SU-DHL-6 (cell line): Measurements from ENCODE around the gene CYP4V2.

Source experiments
- H2AFZ ChIP-seq: fragments of 200-600 bp; sonication (generic); 2 replicates; pipeline ENCODE4 v1.6.1; 2014; ENCODE audit warnings: low read depth, mild to moderate bottlenecking, moderate library complexity, mixed read lengths, antibody characterized with exemption, low read length; ENCODE audit not compliant: severe bottlenecking
- H3F3A ChIP-seq: fragments of 200-600 bp; shearing (Covaris generic); 2 replicates; pipeline ENCODE4 v1.6.0; 2016; ENCODE audit warnings: antibody characterized with exemption, mild to moderate bottlenecking; ENCODE audit not compliant: insufficient read depth
- H3K27ac ChIP-seq: fragments of 200-600 bp; sonication (generic); 2 replicates; pipeline ENCODE4 v1.5.1; 2016; ENCODE audit warnings: low read depth, mild to moderate bottlenecking, low read length, moderate library complexity, mixed read lengths
- H3K27me3 ChIP-seq: fragments of 200-600 bp; sonication (generic), shearing (Covaris generic); 2 replicates; pipeline ENCODE4 v1.6.0; 2014; ENCODE audit warnings: mild to moderate bottlenecking, low read length
- H3K36me3 ChIP-seq: fragments of 200-600 bp; sonication (generic); 2 replicates; pipeline ENCODE4 v1.6.1; 2014; ENCODE audit warnings: mild to moderate bottlenecking, low read length, mixed read lengths
- H3K4me2 ChIP-seq: fragments of 300-600, 200-600 bp; shearing (Covaris generic), sonication (generic); 2 replicates; pipeline ENCODE4 v1.6.0; 2014; ENCODE audit warnings: low read length, low read depth, mild to moderate bottlenecking; ENCODE audit not compliant: poor library complexity, severe bottlenecking
- H3K4me3 ChIP-seq: fragments of 200-600 bp; sonication (generic); 2 replicates; pipeline ENCODE4 v1.5.1; 2014; ENCODE audit warnings: antibody characterized with exemption, low read length, mild to moderate bottlenecking, mixed read lengths; ENCODE audit not compliant: insufficient read depth, poor library complexity, severe bottlenecking
- H3K79me2 ChIP-seq: fragments of 200-600 bp; sonication (generic); 2 replicates; pipeline ENCODE4 v1.6.1; 2014; ENCODE audit warnings: mild to moderate bottlenecking, low read length, moderate library complexity; ENCODE audit not compliant: insufficient read depth
- H3K9ac ChIP-seq: fragments of 200-600 bp; sonication (generic); 2 replicates; pipeline ENCODE4 v1.7.0; 2014; ENCODE audit warnings: mild to moderate bottlenecking, low read length
- H3K9me2 ChIP-seq: fragments of 200-600 bp; sonication (generic); replicated peaks from 2 replicates; pipeline ENCODE4 v1.6.1; 2014; ENCODE audit warnings: low read length; ENCODE audit not compliant: insufficient read depth
- H3K9me3 ChIP-seq: fragments of 200-600 bp; sonication (generic); 2 replicates; pipeline ENCODE4 v1.6.1; 2014; ENCODE audit warnings: low read length, mixed read lengths; ENCODE audit not compliant: insufficient read depth
- H4K20me1 ChIP-seq: fragments of 200-600 bp; sonication (generic); 2 replicates; pipeline ENCODE4 v1.6.1; 2014; ENCODE audit warnings: low read depth, mild to moderate bottlenecking, antibody characterized with exemption, low read length, moderate library complexity, mixed read lengths
- CTCF ChIP-seq: fragments of 200-600 bp; sonication (generic); IDR thresholded peaks from one replicate; pipeline ENCODE4 v1.5.1; 2017; ENCODE audit warnings: antibody characterized with exemption, mild to moderate bottlenecking, low read length, moderate library complexity; ENCODE audit not compliant: insufficient read depth, poor library complexity, severe bottlenecking
- EZH2phosphoT487 ChIP-seq: fragments of 200-600 bp; sonication (generic), shearing (Covaris generic); conservative IDR thresholded peaks from 2 replicates; pipeline ENCODE4 v1.6.1; 2018; ENCODE audit warnings: mild to moderate bottlenecking, antibody characterized with exemption, low read length, moderate library complexity, mixed read lengths

The CYP4V2 gene

GRCh38 chr4:186150926-186151325 is 40.4 kb upstream of the CYP4V2 start:
- H2AFZ ChIP-seq: no peak overlapping the region
- H3K4me3 ChIP-seq: no peak overlapping the region
- H3K4me2 ChIP-seq: peak overlapping the region; percentile 43
- H3K79me2 ChIP-seq: no peaks in the 10 kb centered on the region
- peaks cover 31% of the 10 kb centered on the region for H3F3A ChIP-seq
- no peaks in the 10 kb centered on the region for H4K20me1 ChIP-seq
- TF ChIP-seq CTCF (no peak), EZH2phosphoT487 (no peak)
- no peaks in the 10 kb centered on the region for H3K9me3 ChIP-seq
- no peaks in the 10 kb centered on the region for H3K9me2 ChIP-seq
- no peak overlapping the region for H3K9ac ChIP-seq
- peak overlapping the region; percentile 87 for H3K27ac ChIP-seq
- no peaks in the 10 kb centered on the region for H3K27me3 ChIP-seq
- no peaks in the 10 kb centered on the region for H3K36me3 ChIP-seq

GRCh38 chr4:186151499-186151898 is 39.9 kb upstream of the CYP4V2 start:
- H3K27me3 ChIP-seq: no peaks in the 10 kb centered on the region
- H3F3A ChIP-seq: peaks cover 30% of the 10 kb centered on the region
- no peaks in the 10 kb centered on the region for H3K9me3 ChIP-seq
- H2AFZ ChIP-seq: no peak overlapping the region
- peak overlapping the region; percentile 87 for H3K27ac ChIP-seq
- H4K20me1 ChIP-seq: no peaks in the 10 kb centered on the region
- H3K36me3 ChIP-seq: no peaks in the 10 kb centered on the region
- peak overlapping the region; percentile 43 for H3K4me2 ChIP-seq
- TF ChIP-seq EZH2phosphoT487 (no peak), CTCF (no peak)
- no peak overlapping the region for H3K9ac ChIP-seq
- no peaks in the 10 kb centered on the region for H3K9me2 ChIP-seq
- H3K79me2 ChIP-seq: no peaks in the 10 kb centered on the region
- H3K4me3 ChIP-seq: no peak overlapping the region

- H3K9me3 ChIP-seq: no peaks in the 10 kb centered on the region
- TF ChIP-seq CTCF: no peak
- no peak for TF ChIP-seq EZH2phosphoT487
- no peaks in the 10 kb centered on the region for H3K79me2 ChIP-seq
- H3K4me3 ChIP-seq: no peak overlapping the region
- H3K27ac ChIP-seq: peak overlapping the region; percentile 69
- H3K4me2 ChIP-seq: peak overlapping the region; percentile 31
- no peak overlapping the region for H2AFZ ChIP-seq
- H3K9ac ChIP-seq: no peak overlapping the region
- H3F3A ChIP-seq: 0 out of 2 replicates have a peak, but pooled peaks cover 6% of the 10 kb centered on the region
- no peaks in the 10 kb centered on the region for H4K20me1 ChIP-seq
- no peaks in the 10 kb centered on the region for H3K36me3 ChIP-seq
- no peaks in the 10 kb centered on the region for H3K27me3 ChIP-seq
- no peaks in the 10 kb centered on the region for H3K9me2 ChIP-seq
Measured at GRCh38 chr4:186158021-186158813, 33.1 kb upstream of the CYP4V2 start.
